ENCODE results near the gene HSPA1B.
"Not testable (repeated sequence)": the region's sequence is repeated elsewhere in the genome, so short reads cannot be mapped to it uniquely, and the experiment has no call there.

HSPA1B gene

DNA sequence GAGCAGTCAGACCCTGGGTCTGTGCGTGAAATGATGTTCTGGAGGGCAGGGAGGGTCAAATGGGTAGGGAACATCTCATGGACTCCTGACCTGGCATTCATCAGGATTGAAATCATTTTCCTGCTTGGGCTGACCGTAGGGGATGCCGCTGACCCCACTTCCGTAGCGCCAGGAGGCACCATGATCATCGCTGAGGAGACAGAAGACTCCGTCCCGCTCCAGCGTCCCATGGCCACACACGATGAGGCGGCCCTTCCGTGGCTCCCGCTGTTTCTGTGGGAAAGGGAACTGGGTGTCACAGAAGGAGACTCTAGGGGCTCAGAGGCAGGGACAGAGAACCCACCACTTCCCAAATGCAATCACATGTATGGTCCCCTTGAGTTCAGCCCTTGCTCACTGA lies 32.8 kb downstream of the HSPA1B start:
- DNase-seq (ENCODE audit: low read depth) = no peak

DNA sequence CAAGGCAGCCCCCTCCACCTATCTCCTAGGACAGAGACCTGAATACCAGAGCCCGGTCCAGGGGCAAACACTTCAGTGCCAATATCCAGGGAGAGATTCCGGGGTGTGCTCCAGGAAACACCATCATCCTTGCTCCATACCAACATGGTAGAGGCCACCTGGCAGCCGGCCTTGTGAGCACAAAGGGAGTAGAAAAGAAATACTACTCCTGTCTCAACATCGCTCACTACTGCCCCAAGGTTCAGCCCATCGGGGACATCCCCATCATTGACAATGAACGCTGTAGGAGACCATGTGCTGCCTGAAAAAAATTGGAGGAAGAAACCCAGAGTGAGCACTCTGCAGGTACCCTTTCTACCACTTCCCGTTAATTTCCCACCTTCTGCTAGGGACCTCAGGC lies 33.6 kb downstream of the HSPA1B start:
- DNase-seq (ENCODE audit: low read depth) = no peak

DNA sequence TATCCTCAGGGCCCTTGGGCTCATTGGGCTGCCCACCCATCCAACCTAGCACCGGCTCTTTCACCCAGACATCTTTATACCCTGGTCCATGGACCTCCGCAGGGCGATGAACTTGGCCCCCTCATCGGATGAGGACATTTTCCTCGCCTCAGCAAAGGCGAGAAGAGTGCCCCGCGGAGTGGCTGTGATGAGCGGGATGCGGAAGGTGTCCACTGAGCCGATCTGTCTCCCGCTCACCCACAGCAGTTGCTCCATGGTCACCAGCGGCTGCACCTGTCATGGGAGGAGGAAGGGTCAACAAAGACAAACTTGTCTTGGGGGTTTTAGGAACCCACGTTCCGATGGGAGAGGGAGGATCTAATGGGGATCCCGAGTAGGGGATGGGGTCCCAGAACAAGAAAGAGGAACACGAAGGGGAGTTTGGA lies 34.4 kb downstream of the HSPA1B start:
- no peak for DNase-seq (ENCODE audit: low read depth)

DNA sequence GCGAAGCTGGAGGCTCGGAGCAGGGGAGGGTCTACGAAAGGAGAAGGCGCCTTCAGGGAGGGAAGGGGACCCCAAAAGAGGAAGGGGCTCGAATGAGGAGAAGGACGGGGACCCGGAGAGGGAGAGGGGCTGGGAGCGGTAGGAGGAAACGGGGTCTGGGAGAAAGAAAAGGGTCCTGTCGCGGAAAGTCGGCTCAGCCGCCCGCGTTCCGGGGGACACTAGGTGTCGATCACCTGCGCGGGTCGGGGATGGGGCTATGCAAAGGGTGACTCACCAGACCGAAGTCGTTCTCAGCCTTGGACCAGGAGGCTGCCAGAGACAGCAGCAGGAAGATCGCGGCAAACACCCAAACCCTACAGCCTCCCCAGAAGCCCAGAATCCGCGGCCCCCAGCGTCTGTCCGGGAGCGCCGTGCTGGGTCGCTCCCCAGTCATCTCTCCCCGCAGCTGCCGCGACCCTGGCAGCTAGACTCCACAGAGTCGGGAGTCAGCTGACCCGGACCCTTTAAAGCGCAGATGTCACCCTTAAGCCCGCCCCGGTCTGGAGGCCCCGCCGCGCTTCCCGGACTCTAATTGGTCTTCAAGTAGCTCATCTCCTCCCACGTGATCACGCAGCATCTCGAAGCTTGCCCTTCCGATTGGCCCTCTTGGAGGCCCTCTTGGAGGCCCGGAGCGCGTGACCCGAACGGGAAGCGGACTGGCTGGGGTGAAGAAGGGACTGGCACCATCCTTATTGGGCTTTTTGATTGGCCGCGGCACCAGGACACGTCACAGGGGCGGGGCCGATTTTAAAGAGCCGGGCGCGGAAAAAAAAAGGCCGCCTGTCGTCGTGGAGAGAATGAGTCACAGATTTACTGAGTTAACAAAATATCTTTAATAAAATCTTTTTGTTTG lies 35.1 kb downstream of the HSPA1B start, which contains the start of gene NEU1:
NEU1 (minus strand) TSS at position 478 of the 892 bp plus-strand sequence; CDS start at position 433, 45 bp downstream.
- DNase-seq (ENCODE audit: low read depth) = peak; percentile 100

DNA sequence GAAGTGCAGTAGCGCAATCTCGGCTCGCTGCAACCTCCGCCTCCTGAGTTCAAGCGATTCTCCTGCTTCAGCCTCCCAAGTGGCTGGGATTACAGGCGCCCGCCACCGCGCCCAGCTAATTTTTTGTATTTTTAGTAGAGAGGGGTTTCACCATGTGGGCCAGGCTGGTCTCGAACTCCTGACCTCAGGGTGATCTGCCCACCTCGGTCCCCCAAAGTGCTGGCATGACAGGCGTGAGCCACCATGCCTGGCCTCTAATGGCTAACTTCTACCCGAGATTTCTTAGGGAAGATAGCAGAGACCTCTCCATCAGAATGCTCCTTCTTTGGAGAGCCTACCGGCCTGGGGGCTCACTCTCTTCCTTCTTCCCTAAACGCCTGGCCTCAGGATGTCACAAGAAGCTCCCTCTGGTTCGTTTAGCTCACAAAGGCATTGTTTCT lies 36.6 kb downstream of the HSPA1B start:
- not testable (repeated sequence) for DNase-seq (ENCODE audit: low read depth)

DNA sequence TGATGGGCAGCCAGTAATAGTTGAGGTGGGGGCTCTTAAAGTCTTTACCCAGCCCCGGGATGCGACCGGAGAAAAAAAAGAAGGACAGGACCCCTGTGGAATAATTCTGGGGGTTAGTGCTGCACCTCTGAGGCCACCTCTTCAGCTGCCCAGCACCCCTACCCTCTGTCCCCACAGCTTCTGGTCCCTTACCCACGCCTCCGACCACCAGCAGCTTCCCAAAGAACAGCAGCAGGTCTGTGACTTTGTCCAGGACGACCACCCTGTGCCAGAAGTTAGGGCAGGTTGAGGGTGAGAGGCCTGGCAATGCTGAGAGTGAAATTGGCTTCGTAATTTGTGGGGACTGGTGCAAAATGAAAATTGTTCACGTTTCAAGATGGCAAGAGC lies 37.3 kb downstream of the HSPA1B start:
- DNase-seq (ENCODE audit: low read depth) = no peak

DNA sequence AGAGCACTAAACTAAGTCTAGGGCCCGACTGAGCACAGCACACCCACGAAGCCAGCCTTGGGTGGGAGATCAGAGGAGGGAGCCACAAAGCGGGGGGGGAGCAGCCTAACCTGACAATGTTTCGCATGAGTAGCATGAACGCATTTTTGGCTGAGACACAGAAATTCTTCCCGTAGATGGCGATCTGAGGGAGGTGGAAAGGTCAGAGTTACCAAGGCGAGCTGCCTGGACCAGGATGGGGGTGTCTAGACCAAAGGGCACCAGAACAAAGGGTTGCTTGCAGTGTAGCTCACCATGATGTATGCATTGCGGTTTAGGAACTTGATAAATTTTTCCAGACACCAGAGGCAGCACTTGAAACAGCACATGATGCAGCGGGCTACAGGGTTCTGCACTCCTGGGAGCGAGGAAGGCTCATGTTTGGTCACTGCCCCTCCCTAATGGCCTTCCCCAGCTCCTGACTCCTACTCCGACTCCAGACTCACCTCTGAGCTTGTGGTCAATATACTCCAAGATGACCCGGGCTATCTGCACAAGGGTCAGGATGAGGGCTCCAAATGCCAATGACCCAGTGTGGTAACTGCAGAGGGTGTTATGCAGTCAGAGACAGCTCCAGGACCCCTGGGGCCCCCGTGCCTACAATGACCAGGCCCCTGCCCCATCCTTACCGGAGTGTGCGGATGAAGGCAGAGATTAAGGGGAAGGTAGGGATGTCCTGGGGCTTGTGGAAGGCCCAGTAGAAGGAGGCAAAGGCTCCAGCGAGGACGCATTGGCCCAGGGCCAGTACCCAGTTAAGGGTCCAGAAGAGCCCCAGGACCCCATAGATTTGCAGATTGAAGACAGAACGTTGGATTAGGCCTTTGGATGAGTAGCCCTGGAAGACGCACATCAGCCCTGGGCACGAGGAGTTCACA lies 37.9 kb downstream of the HSPA1B start:
- DNase-seq (ENCODE audit: low read depth) = no peak

DNA sequence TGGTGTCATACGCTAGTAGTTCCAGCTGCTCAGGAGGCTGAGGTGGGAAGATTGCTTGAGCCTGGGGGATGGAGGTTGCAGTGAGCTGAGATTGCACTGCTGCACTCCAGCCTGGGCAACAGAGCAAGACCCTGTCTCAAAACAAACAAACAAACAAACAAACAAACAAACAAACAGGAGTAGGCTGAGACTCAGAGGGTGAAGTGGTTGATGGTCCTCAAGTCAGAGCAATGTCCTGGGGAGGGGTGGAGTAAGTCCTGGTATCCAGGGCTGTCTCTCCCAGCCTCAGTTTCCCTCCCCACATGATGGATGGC lies 41.1 kb downstream of the HSPA1B start:
- DNase-seq (ENCODE audit: low read depth) = not testable (repeated sequence)

DNA sequence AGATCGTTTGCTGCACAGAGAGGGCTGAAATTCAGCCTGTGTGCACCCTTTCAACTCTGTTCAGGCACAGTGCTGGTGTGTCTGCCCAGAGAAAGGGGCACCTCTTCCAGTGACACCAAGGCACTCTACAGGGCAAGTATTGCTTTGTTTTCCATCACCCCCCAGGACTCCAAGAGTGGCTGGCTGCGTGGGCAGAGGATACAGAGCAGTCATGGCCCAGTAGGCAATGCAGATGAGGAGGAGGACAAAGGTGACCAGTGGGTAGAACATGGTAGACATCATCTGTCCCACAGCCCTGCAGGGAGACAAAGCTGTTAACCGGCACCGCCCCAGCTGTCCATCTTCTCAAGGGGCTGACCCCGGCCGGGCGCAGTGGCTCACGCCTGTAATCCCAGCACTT lies 41.8 kb downstream of the HSPA1B start:
- no peak for DNase-seq (ENCODE audit: low read depth)

DNA sequence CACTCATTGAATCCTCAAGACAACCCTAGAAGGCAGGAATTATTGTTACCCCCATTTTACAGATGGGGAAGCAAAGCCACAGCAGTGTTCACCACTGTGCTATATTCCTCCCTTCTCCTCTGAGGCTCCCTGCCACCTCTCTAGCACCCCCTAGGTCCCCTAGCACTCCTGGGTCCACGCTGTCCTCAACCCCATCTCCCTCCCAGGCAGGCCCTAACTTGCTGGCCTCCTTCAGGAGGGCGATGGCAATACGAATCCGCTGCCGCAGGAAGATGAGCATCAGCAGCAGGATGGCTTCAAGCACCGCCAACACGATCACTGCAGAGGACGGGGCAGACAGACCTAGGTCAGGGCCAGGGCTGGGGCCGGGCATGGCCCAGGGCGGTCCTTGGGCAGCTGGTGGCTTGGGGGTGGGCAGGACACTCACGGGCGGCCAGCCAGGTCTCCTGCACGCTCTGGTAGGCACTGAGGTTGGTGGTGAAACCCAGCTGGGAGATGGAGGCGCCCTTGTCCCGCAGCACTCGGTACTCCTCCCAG lies 42.9 kb downstream of the HSPA1B start:
- DNase-seq (ENCODE audit: low read depth) = no peak

DNA sequence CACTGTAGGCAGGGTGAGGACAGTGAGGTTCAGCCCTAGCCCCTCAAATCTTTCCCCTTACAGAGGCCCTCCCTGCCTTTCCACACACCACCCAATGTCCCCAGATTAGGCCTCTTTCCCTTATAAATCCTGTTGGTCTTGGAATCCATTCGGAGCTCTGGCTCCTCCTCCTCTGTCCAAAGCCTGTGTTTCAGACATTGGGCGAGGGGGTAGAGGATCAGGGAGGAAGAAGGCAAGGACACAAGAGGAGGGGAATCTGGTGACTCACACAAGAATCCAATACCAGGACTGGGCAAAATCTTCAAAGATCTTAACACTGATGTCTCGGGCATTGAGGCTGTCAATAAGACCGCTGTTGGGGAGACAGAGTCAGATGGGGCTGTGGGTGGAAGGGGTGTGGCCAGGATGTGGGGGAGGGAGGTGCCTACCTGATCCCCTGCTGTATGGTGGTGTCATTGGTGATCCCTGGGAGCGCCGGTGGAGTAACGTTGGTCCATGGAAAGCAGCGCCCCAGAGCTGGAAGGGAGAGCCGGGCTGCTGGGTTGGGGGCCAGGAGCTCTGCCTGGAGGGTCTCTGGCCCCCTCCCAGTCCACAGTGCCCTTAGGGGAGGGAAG lies 43.6 kb downstream of the HSPA1B start:
- DNase-seq (ENCODE audit: low read depth) = no peak

DNA sequence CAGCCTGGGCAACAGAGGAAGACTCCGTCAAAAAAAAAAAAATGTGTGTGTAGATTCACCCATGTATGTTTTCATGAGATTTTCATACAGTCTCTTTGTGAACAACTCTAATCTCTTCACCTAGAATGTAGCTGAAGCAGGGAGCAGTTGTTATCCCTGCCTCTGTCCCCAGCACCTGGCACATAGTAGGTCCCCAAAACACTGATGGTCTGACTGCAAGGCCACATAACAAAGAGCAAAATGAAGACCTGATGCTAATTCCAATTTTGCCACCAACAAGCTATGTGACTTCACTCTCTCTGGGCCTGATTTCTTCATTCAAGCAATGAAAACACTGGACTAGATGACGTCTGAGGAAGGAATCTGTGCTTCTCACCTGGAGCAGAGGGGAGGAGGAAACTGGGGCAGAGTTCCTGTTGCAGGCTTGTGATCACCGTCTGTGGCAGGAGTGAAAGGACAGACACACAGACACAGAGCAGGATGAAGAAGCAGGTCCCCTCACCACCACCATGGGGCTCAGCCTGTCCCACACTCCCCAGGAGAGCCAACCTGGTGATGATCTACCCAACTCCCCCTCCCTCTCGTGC lies 46.6 kb downstream of the HSPA1B start:
- no peak for DNase-seq (ENCODE audit: low read depth)

DNA sequence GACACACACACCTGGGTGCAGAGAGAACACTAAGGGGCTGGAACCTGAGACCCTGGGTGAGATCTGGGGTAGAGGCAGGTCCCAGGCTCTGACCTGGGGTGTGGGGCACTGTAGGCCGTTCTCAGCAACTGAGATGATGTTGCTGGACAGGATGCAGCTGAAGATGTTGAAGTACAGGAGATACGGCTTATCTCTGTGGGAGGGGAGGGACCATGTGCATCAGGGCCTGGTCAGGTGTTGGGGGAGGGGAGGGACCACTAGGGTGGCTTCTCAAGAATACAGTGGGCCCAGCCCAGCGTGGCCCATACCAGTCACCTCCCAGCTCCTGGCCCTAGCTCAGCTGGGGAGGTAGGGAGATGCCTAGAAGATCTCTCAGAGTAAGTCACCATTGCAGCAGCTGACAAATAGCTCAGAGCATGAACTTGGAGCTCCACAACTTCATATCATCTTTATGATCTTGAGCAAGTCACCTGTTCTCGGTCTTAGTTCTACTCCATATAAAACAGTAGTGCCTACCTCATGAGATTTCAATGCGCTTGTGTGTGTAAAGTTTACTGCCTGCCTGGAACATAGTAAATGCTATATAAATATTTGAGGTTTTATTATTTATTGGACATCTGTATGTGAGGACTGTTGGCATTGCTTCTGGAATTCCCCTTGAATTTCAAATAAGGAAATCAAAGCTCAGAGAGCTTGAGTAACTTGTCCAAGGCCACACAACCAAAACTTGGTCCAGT lies 47.5 kb downstream of the HSPA1B start:
- DNase-seq (ENCODE audit: low read depth) = no peak

DNA sequence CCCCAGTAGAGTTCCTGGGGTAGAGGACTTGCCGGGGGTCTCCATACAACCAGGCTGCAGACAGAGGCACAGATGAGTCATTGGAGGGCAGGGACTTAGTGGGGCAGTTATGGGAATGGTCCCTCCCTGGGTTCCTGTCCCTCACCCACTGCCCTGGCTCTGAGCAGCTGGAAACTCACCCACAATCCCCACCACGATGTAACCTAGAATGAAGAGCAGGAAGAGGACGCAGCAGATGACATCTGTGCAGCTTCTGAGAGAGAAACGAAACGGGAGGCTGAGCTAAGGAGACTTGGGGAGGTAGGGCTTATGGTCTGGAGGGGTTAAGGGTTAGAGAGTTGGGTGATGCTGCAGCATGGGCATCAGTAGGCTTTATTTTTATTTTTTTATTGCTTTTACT lies 48.3 kb downstream of the HSPA1B start:
- no peak for DNase-seq (ENCODE audit: low read depth)

DNA sequence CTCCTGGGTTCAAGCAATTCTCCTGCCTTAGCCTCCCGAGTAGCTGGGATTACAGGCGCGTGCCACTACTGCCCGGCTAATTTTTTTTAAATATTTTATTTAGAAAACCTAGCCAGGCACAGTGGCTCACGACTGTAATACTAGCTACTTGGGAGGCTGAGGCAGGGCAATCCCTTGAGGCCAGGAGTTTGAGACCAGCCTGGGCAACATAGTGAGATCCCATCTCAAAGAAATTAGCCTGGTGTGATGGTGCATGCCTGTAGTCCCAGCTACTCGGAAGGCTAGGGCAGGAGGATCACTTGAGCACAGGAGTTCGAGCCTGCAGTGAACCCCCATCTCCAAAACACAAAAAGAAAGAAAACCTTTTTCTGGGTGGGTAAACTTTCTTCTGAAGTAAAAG lies 48.8 kb downstream of the HSPA1B start:
- no peak for DNase-seq (ENCODE audit: low read depth)

DNA sequence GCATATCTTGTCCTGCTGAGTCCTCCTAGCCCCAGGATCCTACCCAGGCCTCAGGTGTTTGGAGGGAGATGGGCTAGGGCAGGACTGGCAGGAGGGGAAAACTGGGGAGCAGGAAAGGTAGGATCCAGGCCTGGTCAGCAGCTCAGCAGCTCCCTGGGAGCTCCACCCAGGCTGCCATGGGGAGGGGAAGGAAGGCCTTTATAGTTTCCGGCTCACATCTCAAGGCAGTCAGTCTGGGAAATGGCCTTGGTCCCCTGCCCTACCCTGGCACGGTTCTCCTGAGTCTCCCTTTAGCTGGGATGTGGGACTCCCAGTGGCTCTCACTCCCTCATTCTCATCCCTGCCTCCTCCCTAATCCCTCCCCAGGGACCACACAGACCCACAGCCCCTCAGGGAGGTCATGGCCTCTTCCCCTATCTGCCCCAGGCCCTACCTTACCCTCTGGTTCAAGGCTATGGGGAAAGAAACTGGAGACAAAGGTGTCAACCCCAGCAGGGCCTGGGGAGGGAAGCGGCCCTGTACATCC lies 49.6 kb downstream of the HSPA1B start:
- no peak for DNase-seq (ENCODE audit: low read depth)

DNA sequence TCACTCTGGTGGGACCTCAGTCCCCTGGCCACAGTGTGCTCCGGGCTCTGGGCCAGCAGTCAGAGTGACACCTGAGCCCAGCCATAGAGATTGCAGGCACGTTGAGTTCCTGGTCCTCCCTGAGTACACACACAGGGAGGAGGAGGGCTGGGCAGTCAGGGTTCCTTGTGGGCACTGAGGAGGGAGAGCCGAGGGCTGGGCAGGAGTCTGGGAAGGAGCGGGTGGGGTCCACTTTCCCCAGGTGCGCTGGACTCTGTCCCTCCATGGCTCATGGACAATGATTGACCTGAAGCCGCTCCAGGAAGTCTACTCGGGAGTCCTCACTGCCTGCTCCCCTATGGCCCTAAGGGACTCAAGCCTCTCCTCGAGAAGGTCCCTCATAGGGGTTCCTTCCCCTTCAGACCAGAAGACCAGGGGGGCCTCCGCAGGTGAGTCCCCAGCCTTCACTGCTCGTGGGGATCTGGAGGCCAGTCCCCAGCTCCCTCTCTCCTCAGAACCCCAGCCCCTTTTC lies 50.2 kb downstream of the HSPA1B start:
- no peak for DNase-seq (ENCODE audit: low read depth)

DNA sequence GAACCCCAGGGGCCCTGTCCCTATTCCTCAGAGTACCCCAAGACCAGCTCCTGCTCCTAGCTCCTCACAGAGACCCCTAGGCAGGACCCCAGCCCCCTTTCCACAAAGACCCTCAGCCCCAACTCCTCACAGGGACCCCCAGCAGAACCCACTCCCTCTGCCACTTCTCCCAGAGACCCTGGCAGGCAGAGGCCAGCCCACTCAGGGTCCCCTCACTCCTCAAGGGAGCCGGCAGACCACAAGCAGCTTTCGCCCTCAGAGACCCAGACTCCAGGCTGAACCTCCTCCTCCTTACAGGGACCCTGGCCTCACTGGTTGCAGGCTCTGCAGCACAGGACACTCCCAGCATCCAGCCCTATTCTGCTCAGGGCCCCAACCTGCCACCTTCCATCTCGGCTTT lies 50.7 kb downstream of the HSPA1B start:
- no peak for DNase-seq (ENCODE audit: low read depth)

DNA sequence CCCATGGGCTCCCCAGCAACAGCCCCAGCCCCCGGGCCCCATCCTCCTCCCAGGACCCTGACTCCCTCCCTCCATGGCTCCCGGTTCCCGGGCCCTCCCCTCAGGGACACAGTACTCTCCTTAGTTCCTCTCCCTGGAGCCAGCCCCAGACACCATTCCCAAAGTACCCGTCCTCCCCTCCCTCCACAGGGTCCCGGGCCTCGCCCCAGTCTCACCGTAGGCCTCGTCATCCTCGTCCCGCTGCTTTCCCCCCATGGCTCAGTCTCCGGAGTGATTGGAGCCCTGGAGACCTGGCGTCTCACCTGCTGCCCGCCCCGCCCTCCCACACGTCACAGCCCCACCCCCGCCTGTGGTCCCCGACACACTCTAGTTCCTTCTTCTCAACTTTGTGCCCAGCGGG lies 51.2 kb downstream of the HSPA1B start, which contains the start of gene SLC44A4:
SLC44A4 (minus strand) TSS at position 272 of the 400 bp plus-strand sequence; CDS start at position 255, 17 bp downstream.
- DNase-seq (ENCODE audit: low read depth) = no peak

DNA sequence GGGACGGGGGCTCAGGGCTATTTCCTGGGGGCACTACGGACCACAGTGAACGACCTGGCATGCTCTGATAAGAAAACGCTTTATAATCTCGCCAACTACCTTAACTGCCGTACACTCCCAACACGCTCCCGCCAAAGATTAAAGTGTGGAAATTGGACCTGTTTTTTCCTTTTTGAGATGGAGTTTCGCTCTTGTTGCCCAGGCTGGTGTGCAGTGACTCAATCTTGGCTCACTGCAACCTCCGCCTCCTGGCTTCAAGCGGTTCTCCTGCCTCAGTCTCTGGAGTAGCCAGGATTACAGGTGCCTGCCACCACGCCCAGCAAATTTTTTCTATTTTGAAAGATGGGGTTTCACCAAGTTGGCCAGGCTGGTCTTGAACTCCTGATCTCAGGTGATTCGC lies 51.6 kb downstream of the HSPA1B start:
- DNase-seq (ENCODE audit: low read depth) = no peak
